GM12878 (cell line): ENCODE measurements around the gene SMIM21. TPM values are rescaled to one million over a fixed set of nuclear protein-coding genes. Genes with fewer than 3 reads are reported as not detected.

Source experiments
- ATAC-seq: fragments of 200-7000 bp; cut with Tn5 transposase; 3 replicates; pipeline ENCODE4 v1.9.1; 2020; ENCODE audit warnings: mild to moderate bottlenecking, moderate library complexity
- BruUV-seq: library from RNA; stranded (reverse); fragments of 400-500 nt; replicated peaks from 2 replicates; lab custom pipeline; 2021; lab: Mats Ljungman, UMichigan
- CTCF ChIA-PET: fragments of 300-600 bp; sonication (Branson Sonifier 250); formaldehyde crosslinking; extraction: SDS; loops from one replicate; lab custom pipeline; 2021; ENCODE audit warnings: inconsistent platforms; lab: Yijun Ruan, JAX
- POLR2A ChIA-PET: fragments of 350-600 bp; formaldehyde crosslinking; extraction: SDS; loops from one replicate; lab custom pipeline; 2021; ENCODE audit warnings: inconsistent platforms; lab: Charles Lee
- RAD21 ChIA-PET: fragments of 300-600 bp; sonication (Branson Sonifier 250); formaldehyde crosslinking; loops from one replicate; lab custom pipeline; 2023; ENCODE audit warnings: antibody characterized with exemption; ENCODE audit not compliant: unreplicated experiment; lab: Charles Lee
- SMC1A ChIA-PET: fragments of 300-600 bp; sonication (Branson Sonifier 250); formaldehyde crosslinking; loops from one replicate; lab custom pipeline; 2023; ENCODE audit not compliant: unreplicated experiment, uncharacterized antibody; lab: Charles Lee
- DNase-seq: peaks from one replicate; pipeline ENCODE4 v3.0.0-alpha.2; 2011; ENCODE audit warnings: low read depth, low spot score
- FAIRE-seq: peaks from 3 replicates; lab custom pipeline; 2011; peaks lifted over from hg19 to GRCh38; lab: Jason Lieb, UNC
- H2AFZ ChIP-seq: 2 replicates; pipeline ENCODE4 v1.6.0; 2011; ENCODE audit warnings: low read depth, low read length, control low read depth; ENCODE audit not compliant: control insufficient read depth
- H3K27ac ChIP-seq: 2 replicates; pipeline ENCODE4 v1.5.1; 2011; ENCODE audit warnings: control low read depth; ENCODE audit not compliant: control insufficient read depth, insufficient read depth
- H3K27me3 ChIP-seq, 2 experiments: replicated peaks in 1 of 2; 2 replicates each; pipeline versions ENCODE4 v1.6.0 to v1.6.1; 2011; ENCODE audit warnings: low read length in 1 of 2; ENCODE audit not compliant: control insufficient read depth in 2 of 2, insufficient read depth in 2 of 2
- H3K36me3 ChIP-seq, 2 experiments: 2 replicates each; pipeline ENCODE4 v1.5.1; 2011; ENCODE audit warnings: low read length in 1 of 2; ENCODE audit not compliant: control insufficient read depth in 2 of 2, insufficient read depth in 2 of 2
- H3K4me1 ChIP-seq: 2 replicates; pipeline ENCODE4 v1.6.1; 2011; ENCODE audit warnings: mild to moderate bottlenecking, low read length, moderate library complexity, mixed read lengths; ENCODE audit not compliant: control insufficient read depth, insufficient read depth
- H3K4me2 ChIP-seq: 2 replicates; pipeline ENCODE4 v1.6.0; 2011; ENCODE audit warnings: control low read depth; ENCODE audit not compliant: control insufficient read depth, insufficient read depth
- H3K4me3 ChIP-seq: fragments of 200-600 bp; sonication (generic); 2 replicates; pipeline ENCODE4 v1.5.1; 2016
- H3K79me2 ChIP-seq: 2 replicates; pipeline ENCODE4 v1.6.0; 2011; ENCODE audit warnings: low read length; ENCODE audit not compliant: control insufficient read depth, insufficient read depth
- H3K9ac ChIP-seq: 2 replicates; pipeline ENCODE4 v1.8.0; 2011; ENCODE audit warnings: low read length, control low read depth, mixed read lengths; ENCODE audit not compliant: control insufficient read depth, insufficient read depth
- H3K9me3 ChIP-seq: replicated peaks from 3 replicates; pipeline ENCODE4 v1.5.1; 2011; ENCODE audit warnings: mild to moderate bottlenecking, low read length; ENCODE audit not compliant: control insufficient read depth, insufficient read depth
- H4K20me1 ChIP-seq: 2 replicates; pipeline ENCODE4 v1.6.0; 2011; ENCODE audit not compliant: control insufficient read depth, insufficient read depth
- BHLHE40 ChIP-seq, 2 experiments: fragments of 450-650 bp in 1 of 2; IDR thresholded peaks; 2 replicates each; pipeline ENCODE4 v1.6.1; 2011 to 2017; ENCODE audit warnings: low read depth in 2 of 2, borderline replicate concordance in 1 of 2, improper control_type of control experiment in 1 of 2, low read length in 1 of 2, mild to moderate bottlenecking in 1 of 2
- BMI1 ChIP-seq: fragments of 450-650 bp; IDR thresholded peaks from 2 replicates; pipeline ENCODE4 v1.6.1; 2016; ENCODE audit warnings: mild to moderate bottlenecking, moderate library complexity, borderline replicate concordance
- GATAD2B ChIP-seq: fragments of 450-650 bp; conservative IDR thresholded peaks from 2 replicates; pipeline ENCODE4 v1.6.1; 2017; ENCODE audit warnings: low read depth, mild to moderate bottlenecking, moderate library complexity
- KAT2A ChIP-seq: conservative IDR thresholded peaks from 2 replicates; pipeline ENCODE4 v1.6.1; 2011; ENCODE audit warnings: low read depth, low read length; ENCODE audit not compliant: control insufficient read depth
- MEF2B ChIP-seq: fragments of 450-650 bp; IDR thresholded peaks from 2 replicates; pipeline ENCODE4 v1.6.1; 2018; ENCODE audit warnings: mild to moderate bottlenecking, moderate library complexity; ENCODE audit not compliant: partially characterized antibody, poor library complexity, severe bottlenecking
- MTA2 ChIP-seq: fragments of 450-650 bp; IDR thresholded peaks from 2 replicates; pipeline ENCODE4 v1.6.1; 2016; ENCODE audit warnings: low read depth, mild to moderate bottlenecking, moderate library complexity
- SPI1 ChIP-seq: IDR thresholded peaks from 2 replicates; pipeline ENCODE4 v1.6.1; 2011; ENCODE audit warnings: low read depth, mild to moderate bottlenecking, low read length, moderate library complexity, borderline replicate concordance; ENCODE audit not compliant: insufficient read depth
- SRF ChIP-seq, 2 experiments: IDR thresholded peaks; 2 replicates each; pipeline ENCODE4 v1.6.1; 2011; ENCODE audit warnings: low read depth in 2 of 2, low read length in 2 of 2, mild to moderate bottlenecking in 1 of 2, moderate library complexity in 1 of 2
- WGBS: methylation state at CpG from one replicate; pipeline ENCODE4 v1.1.6; 2016; ENCODE audit warnings: low lambda C conversion rate; ENCODE audit not compliant: insufficient replicate concordance, insufficient coverage; ENCODE audit errors: missing lambda C conversion rate; 5-methylcytosine and 5-hydroxymethylcytosine counted together
- in situ Hi-C: fragments of 300-500 bp; cut with MboI; formaldehyde crosslinking; loops from 9 replicates; pipeline ENCODE4 v1.14.3; 2018; ENCODE audit warnings: mixed read lengths
- intact Hi-C: fragments of 100-400 bp; cut with micrococcal nuclease; formaldehyde crosslinking; loops from one replicate; pipeline ENCODE4 v1.14.2; 2022; ENCODE audit not compliant: unreplicated experiment
- polyA plus RNA-seq, 11 experiments: library from polyadenylated mRNA; depleted of rRNA in 4 of 11; unstranded in 6 of 11; stranded (reverse) in 5 of 11; fragments of >200 nt; fragmentation: Nextera tagmentation in 4 of 11; fragmentation: Illumina TruSeq in 1 of 11; extraction: Ambion mirVana in 4 of 11; extraction: Trizol in 1 of 11; gene quantifications; 1 replicate in 1 of 11; 2 replicates in 10 of 11; pipeline versions ENCODE4 v1.2.1 to v1.2.3, GENCODE V29; 2011 to 2016; ENCODE audit warnings: inconsistent platforms in 2 of 11, missing spikeins in 2 of 11, low read depth in 1 of 11
- total RNA-seq, 4 experiments: library from RNA; depleted of rRNA in 3 of 4; stranded (reverse); fragments of >200 nt in 3 of 4; fragmentation: Illumina TruSeq in 1 of 4; extraction: Trizol in 1 of 4; gene quantifications; 2 replicates each; pipeline versions ENCODE4 v1.2.1 to v1.2.3, GENCODE V29; 2013 to 2021
- TF ChIP-seq, protein P1 (sequence below): fragments of 450-650 bp; IDR thresholded peaks from 2 replicates; pipeline ENCODE4 v1.6.1; 2017; ENCODE audit warnings: borderline replicate concordance
- TF ChIP-seq, protein P2 (sequence below): fragments of 450-650 bp; formaldehyde crosslinking; IDR thresholded peaks from 2 replicates; pipeline ENCODE4 v1.4.0; 2022; ENCODE audit warnings: mild to moderate bottlenecking, moderate library complexity
- TF ChIP-seq, protein P3 (sequence below): fragments of 450-650 bp; IDR thresholded peaks from 2 replicates; pipeline ENCODE4 v1.6.1; 2017; ENCODE audit warnings: mild to moderate bottlenecking, moderate library complexity

The SMIM21 gene
- total and polyA plus RNA-seq, 10 of the 15 experiments (the other 5 are each of a cell fraction or from before 2014, with no cell fraction given): not detected

DNA sequence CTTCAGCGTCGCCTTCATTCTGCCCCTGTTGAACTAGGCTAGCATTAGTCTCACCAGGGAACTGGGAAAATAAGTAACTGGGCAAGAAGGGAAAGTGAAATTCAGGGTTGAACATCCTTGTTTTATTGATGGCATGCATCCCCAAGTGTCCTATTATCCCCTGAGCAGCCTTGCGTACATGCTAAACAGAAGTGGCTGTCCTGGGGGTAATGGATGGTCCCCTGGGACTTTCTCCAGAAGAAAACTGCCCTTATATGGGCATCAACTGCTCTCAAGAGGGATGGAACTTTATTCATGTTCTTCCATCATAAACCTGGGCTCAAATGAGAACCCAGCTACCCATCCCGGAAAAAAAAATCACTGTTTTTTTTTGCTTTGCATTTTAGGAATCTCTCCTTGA, 11.8 kb upstream of the SMIM21 start:
- intact Hi-C loops (no loop called here), in situ Hi-C loops (no loop called here)
- ChIA-PET CTCF (no interaction called here), SMC1A (no interaction called here), RAD21 (no interaction called here), POLR2A (no interaction called here)
- no peak overlapping the region for H3K4me3 ChIP-seq
- no peak overlapping the region for H2AFZ ChIP-seq
- H3K4me2 ChIP-seq: no peak overlapping the region
- no peaks in the 10 kb centered on the region for H3K27me3 ChIP-seq
- H4K20me1 ChIP-seq: no peaks in the 10 kb centered on the region
- no peak overlapping the region for H3K9ac ChIP-seq
- no peaks in the 10 kb centered on the region for H3K4me1 ChIP-seq
- no peaks in the 10 kb centered on the region for H3K36me3 ChIP-seq
- BruUV-seq: no TSS peak
- no peaks in the 10 kb centered on the region for H3K79me2 ChIP-seq
- H3K27ac ChIP-seq: no peak overlapping the region
- 77% methylated on average over 4 of the region's 4 CpGs for WGBS
- no peak for FAIRE-seq
- H3K9me3 ChIP-seq: no peaks in the 10 kb centered on the region
- DNase-seq: no peak
- ATAC-seq: no peak
- TF ChIP-seq MEF2B (no peak), MTA2 (no peak), BMI1 (no peak), KAT2A (no peak), BHLHE40 (IDR thresholded peaks at IDR 0.05; ENCODE audit: borderline replicate concordance in 1 of 2, low read depth in 2 of 2, low read length in 1 of 2) (no peak), SRF (IDR thresholded peaks at IDR 0.05; ENCODE audit: low read depth in 2 of 2, low read length in 2 of 2) (no peak), GATAD2B (no peak), SPI1 (no peak)
- TF ChIP-seq, protein P1, sequence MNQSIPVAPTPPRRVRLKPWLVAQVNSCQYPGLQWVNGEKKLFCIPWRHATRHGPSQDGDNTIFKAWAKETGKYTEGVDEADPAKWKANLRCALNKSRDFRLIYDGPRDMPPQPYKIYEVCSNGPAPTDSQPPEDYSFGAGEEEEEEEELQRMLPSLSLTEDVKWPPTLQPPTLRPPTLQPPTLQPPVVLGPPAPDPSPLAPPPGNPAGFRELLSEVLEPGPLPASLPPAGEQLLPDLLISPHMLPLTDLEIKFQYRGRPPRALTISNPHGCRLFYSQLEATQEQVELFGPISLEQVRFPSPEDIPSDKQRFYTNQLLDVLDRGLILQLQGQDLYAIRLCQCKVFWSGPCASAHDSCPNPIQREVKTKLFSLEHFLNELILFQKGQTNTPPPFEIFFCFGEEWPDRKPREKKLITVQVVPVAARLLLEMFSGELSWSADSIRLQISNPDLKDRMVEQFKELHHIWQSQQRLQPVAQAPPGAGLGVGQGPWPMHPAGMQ: no peak
- TF ChIP-seq, protein P2, sequence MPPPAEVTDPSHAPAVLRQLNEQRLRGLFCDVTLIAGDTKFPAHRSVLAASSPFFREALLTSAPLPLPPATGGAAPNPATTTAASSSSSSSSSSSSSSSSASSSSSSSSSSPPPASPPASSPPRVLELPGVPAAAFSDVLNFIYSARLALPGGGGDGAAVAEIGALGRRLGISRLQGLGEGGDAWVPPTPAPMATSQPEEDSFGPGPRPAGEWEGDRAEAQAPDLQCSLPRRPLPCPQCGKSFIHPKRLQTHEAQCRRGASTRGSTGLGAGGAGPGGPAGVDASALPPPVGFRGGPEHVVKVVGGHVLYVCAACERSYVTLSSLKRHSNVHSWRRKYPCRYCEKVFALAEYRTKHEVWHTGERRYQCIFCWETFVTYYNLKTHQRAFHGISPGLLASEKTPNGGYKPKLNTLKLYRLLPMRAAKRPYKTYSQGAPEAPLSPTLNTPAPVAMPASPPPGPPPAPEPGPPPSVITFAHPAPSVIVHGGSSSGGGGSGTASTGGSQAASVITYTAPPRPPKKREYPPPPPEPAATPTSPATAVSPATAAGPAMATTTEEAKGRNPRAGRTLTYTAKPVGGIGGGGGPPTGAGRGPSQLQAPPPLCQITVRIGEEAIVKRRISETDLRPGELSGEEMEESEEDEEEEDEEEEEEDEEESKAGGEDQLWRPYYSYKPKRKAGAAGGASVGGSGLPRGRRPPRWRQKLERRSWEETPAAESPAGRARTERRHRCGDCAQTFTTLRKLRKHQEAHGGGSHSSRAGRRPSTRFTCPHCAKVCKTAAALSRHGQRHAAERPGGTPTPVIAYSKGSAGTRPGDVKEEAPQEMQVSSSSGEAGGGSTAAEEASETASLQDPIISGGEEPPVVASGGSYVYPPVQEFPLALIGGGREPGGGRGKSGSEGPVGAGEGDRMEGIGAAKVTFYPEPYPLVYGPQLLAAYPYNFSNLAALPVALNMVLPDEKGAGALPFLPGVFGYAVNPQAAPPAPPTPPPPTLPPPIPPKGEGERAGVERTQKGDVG (CRISPR knock-in tag): no peak
- TF ChIP-seq, protein P3, sequence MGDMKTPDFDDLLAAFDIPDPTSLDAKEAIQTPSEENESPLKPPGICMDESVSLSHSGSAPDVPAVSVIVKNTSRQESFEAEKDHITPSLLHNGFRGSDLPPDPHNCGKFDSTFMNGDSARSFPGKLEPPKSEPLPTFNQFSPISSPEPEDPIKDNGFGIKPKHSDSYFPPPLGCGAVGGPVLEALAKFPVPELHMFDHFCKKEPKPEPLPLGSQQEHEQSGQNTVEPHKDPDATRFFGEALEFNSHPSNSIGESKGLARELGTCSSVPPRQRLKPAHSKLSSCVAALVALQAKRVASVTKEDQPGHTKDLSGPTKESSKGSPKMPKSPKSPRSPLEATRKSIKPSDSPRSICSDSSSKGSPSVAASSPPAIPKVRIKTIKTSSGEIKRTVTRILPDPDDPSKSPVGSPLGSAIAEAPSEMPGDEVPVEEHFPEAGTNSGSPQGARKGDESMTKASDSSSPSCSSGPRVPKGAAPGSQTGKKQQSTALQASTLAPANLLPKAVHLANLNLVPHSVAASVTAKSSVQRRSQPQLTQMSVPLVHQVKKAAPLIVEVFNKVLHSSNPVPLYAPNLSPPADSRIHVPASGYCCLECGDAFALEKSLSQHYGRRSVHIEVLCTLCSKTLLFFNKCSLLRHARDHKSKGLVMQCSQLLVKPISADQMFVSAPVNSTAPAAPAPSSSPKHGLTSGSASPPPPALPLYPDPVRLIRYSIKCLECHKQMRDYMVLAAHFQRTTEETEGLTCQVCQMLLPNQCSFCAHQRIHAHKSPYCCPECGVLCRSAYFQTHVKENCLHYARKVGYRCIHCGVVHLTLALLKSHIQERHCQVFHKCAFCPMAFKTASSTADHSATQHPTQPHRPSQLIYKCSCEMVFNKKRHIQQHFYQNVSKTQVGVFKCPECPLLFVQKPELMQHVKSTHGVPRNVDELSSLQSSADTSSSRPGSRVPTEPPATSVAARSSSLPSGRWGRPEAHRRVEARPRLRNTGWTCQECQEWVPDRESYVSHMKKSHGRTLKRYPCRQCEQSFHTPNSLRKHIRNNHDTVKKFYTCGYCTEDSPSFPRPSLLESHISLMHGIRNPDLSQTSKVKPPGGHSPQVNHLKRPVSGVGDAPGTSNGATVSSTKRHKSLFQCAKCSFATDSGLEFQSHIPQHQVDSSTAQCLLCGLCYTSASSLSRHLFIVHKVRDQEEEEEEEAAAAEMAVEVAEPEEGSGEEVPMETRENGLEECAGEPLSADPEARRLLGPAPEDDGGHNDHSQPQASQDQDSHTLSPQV: no peak
